GM20000 (cell line): ENCODE measurements around the gene CLOCK.
"Not testable (repeated sequence)": the region's sequence is repeated elsewhere in the genome, so short reads cannot be mapped to it uniquely, and the experiment has no call there.

Experiments used
- DNase-seq: peaks from one replicate; pipeline ENCODE4 v3.0.0; 2012; ENCODE audit warnings: low spot score
- CTCF ChIP-seq: IDR thresholded peaks from 2 replicates; pipeline ENCODE4 v1.5.1; 2012; ENCODE audit warnings: mild to moderate bottlenecking, control low read depth; ENCODE audit errors: extremely low read depth, missing control alignments

CLOCK gene

GRCh38 chr4:55571806-55572205, 25.1 kb upstream of the CLOCK start:
- TF ChIP-seq CTCF = no peak
- DNase-seq = no peak

GRCh38 chr4:55568905-55569504, 22.3 kb upstream of the CLOCK start:
- no peak for TF ChIP-seq CTCF

GRCh38 chr4:55561889-55562288, 15.2 kb upstream of the CLOCK start:
- TF ChIP-seq CTCF = no peak
- DNase-seq = peak; percentile 69

More at GRCh38 chr4:55568905-55569504, 22.3 kb upstream of the CLOCK start:
- no peak for DNase-seq

GRCh38 chr4:55560096-55560495, 13.4 kb upstream of the CLOCK start:
- DNase-seq = no peak
- TF ChIP-seq CTCF = no peak

GRCh38 chr4:55554453-55555030, 7.8 kb upstream of the CLOCK start:
- peak; percentile 31 for DNase-seq

GRCh38 chr4:55553441-55554201, 6.9 kb upstream of the CLOCK start:
- DNase-seq = no peak
- no peak for TF ChIP-seq CTCF

More at GRCh38 chr4:55554453-55555030, 7.8 kb upstream of the CLOCK start:
- TF ChIP-seq CTCF = no peak

GRCh38 chr4:55551964-55552363, 5.3 kb upstream of the CLOCK start:
- DNase-seq = not testable (repeated sequence)

GRCh38 chr4:55549888-55550287, 3.2 kb upstream of the CLOCK start:
- TF ChIP-seq CTCF = no peak
- no peak for DNase-seq
